Amniotic epithelial cell (primary cell): ENCODE results near the gene ABCB9.

ENCODE experiments used
- DNase-seq: peaks from one replicate; pipeline ENCODE4 v3.0.0-alpha.2; 2010; ENCODE audit warnings: low read depth

The ABCB9 gene

GRCh38 chr12:122994781-122995502 lies 28.7 kb upstream of the ABCB9 start:
- DNase-seq, result no peak

- no peak for DNase-seq
These were observed 27.9 kb upstream of the ABCB9 start for GRCh38 chr12:122994140-122994675.

- DNase-seq, result no peak
These were observed 26.1 kb upstream of the ABCB9 start for GRCh38 chr12:122992386-122992785.

- DNase-seq, result no peak
These were observed 25.5 kb upstream of the ABCB9 start for GRCh38 chr12:122991623-122992275.

GRCh38 chr12:122990961-122991622 lies 24.8 kb upstream of the ABCB9 start:
- no peak for DNase-seq

GRCh38 chr12:122990561-122990960 lies 24.3 kb upstream of the ABCB9 start:
- no peak for DNase-seq

- DNase-seq, result no peak
These were observed 23.7 kb upstream of the ABCB9 start for GRCh38 chr12:122989874-122990419.

GRCh38 chr12:122989225-122989839 lies 23.1 kb upstream of the ABCB9 start:
- DNase-seq, result no peak

GRCh38 chr12:122988612-122989212 lies 22.4 kb upstream of the ABCB9 start:
- no peak for DNase-seq

GRCh38 chr12:122988036-122988435 lies 21.8 kb upstream of the ABCB9 start:
- DNase-seq, result no peak

GRCh38 chr12:122987086-122987951 lies 21.1 kb upstream of the ABCB9 start:
- DNase-seq, result no peak

- DNase-seq, result no peak
These were observed 20.1 kb upstream of the ABCB9 start for GRCh38 chr12:122986258-122986871.

- no peak for DNase-seq
These were observed 19.3 kb upstream of the ABCB9 start for GRCh38 chr12:122985338-122986257.

- DNase-seq, result peak; percentile 46
These were observed 18.5 kb upstream of the ABCB9 start for GRCh38 chr12:122984612-122985337.

GRCh38 chr12:122983789-122984515 lies 17.7 kb upstream of the ABCB9 start:
- no peak for DNase-seq

GRCh38 chr12:122982963-122983788 lies 16.9 kb upstream of the ABCB9 start:
- DNase-seq, result no peak

GRCh38 chr12:122982477-122982815 lies 16.2 kb upstream of the ABCB9 start:
- DNase-seq, result no peak
